ENCODE data around the gene PIK3R6.

The PIK3R6 gene

GRCh38 chr17:8894202-8894671 is 26.8 kb upstream of the PIK3R6 start:
- H3K4me3 ChIP-seq (ENCODE audit: control insufficient read depth, low read depth, low read length) = no peak overlapping the region
- DNase-seq (ENCODE audit: low read depth) = no peak
- no peak for TF ChIP-seq CTCF (conservative IDR thresholded peaks at IDR 0.05; ENCODE audit: control insufficient read depth, insufficient read depth, low read depth, low read length)

DNA sequence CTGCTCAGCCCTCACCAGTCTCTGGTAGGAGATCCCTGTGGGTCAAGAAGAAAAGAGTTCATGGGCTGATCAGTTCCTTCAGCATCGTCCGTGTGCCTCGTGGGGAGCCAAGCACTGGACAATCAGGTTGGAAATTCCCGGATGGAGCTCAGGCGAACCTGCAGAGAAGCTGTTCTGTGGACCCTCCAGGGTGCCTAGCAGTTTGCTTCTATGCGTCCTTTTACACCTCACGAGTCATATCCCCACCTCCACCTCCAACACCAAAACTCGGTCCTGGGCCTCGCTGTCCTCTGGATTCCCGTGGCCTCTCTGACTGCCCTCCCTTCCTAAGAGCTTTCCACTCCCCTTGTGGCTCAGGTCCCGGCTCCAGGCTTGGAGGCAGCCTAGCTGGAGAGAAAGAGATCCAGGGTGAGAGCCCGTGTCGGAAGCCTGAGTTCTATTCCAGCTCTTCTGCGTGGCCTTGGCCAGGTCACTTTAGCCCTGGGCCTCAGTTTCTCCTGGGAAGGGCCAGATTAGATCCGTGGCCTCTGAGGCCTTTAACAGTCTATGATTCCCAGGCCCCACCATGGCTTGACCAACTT is 26.2 kb upstream of the PIK3R6 start:
- no peak for TF ChIP-seq CTCF (conservative IDR thresholded peaks at IDR 0.05; ENCODE audit: control insufficient read depth, insufficient read depth, low read depth, low read length)
- no peak overlapping the region for H3K4me3 ChIP-seq (ENCODE audit: control insufficient read depth, low read depth, low read length)
- no peak for DNase-seq (ENCODE audit: low read depth)

- no peak for DNase-seq (ENCODE audit: low read depth)
Observed at GRCh38 chr17:8893059-8893458, 25.6 kb upstream of the PIK3R6 start.

GRCh38 chr17:8892338-8892690 is 24.8 kb upstream of the PIK3R6 start:
- DNase-seq (ENCODE audit: low read depth) = peak; percentile 20
- TF ChIP-seq CTCF (conservative IDR thresholded peaks at IDR 0.05; ENCODE audit: control insufficient read depth, insufficient read depth, low read depth, low read length) = no peak
- H3K4me3 ChIP-seq (ENCODE audit: control insufficient read depth, low read depth, low read length) = no peak overlapping the region

More at GRCh38 chr17:8893059-8893458, 25.6 kb upstream of the PIK3R6 start:
- no peak overlapping the region for H3K4me3 ChIP-seq (ENCODE audit: control insufficient read depth, low read depth, low read length)
- TF ChIP-seq CTCF (conservative IDR thresholded peaks at IDR 0.05; ENCODE audit: control insufficient read depth, insufficient read depth, low read depth, low read length) = no peak

DNA sequence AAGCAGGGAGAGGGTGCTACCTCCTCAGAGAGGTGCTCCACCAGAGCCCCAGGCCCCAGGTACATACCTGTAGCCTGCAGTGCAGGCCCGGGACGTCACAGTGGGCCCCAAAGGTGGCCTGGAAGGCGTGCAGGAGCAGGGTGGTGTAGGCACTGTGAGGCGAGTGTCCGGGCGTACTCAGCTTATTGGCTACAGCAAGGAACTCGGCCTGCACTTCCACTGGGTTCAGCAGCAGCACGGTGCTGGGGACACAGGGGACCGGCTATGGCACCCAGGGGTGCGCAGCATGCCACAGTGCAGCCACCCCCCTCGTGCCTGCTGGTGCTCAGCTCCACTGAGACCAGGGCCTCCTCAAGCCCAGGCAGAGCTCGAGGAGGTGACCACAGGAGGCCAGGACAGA is 23.2 kb upstream of the PIK3R6 start:
- TF ChIP-seq CTCF (conservative IDR thresholded peaks at IDR 0.05; ENCODE audit: control insufficient read depth, insufficient read depth, low read depth, low read length) = no peak
- no peak for DNase-seq (ENCODE audit: low read depth)
- H3K4me3 ChIP-seq (ENCODE audit: control insufficient read depth, low read depth, low read length) = no peak overlapping the region

GRCh38 chr17:8889458-8890210 is 22.2 kb upstream of the PIK3R6 start:
- TF ChIP-seq CTCF (conservative IDR thresholded peaks at IDR 0.05; ENCODE audit: control insufficient read depth, insufficient read depth, low read depth, low read length) = no peak
- H3K4me3 ChIP-seq (ENCODE audit: control insufficient read depth, low read depth, low read length) = no peak overlapping the region
- DNase-seq (ENCODE audit: low read depth) = no peak
